GM15510 (cell line): ENCODE measurements around the gene EFNB2.
A peak's percentile ranks its signal among the peaks of the same experiment; 100 is the strongest.

Experiments
- POLR2A ChIP-seq: IDR thresholded peaks from 3 replicates; pipeline ENCODE4 v1.6.1; 2011; ENCODE audit warnings: borderline replicate concordance; ENCODE audit not compliant: insufficient read length; ENCODE audit errors: extremely low read depth

EFNB2 gene

DNA sequence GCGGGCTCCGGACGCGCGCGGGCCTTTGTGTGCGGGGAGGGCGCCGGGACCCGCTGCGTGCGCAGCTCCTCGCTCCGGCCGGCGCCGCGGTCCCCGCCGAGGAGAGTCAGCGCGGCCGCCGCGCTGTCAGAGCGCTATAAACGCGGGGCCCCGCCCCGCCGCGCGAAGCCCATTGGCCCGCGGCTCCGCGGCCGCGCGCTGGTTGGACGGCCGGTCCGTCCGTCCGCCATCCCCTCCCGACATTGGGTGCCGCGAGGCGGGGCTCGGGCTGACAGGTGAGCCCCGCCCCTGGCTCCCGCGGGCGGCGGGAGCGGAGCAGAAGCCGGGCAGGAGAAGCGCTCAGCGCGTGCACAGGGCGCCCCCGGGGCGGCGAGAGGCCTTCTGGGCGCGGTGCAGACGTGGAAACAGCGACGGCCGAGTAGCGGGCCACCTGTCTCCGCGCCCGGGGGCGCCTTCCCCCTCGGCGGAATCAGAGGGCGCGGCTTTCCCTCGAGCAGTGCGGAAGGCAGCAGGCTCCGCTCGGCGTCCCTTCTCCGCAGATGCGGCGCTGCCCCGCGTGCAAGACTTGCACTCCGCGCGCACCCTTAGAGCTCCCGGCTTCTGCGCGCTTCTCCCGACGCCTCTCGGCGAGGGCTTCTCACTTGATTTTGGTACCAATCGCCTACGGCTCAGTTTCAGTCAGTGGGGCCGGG lies at the start of gene EFNB2:
Gene EFNB2, minus strand, starts transcription at position 111 of the 692 bp plus-strand sequence. CDS start 698 bp downstream, outside the sequence.
- peak; percentile 62 for TF ChIP-seq POLR2A

GRCh38 chr13:106581225-106581624 lies 45.8 kb upstream of the EFNB2 start:
- TF ChIP-seq POLR2A, result no peak

DNA sequence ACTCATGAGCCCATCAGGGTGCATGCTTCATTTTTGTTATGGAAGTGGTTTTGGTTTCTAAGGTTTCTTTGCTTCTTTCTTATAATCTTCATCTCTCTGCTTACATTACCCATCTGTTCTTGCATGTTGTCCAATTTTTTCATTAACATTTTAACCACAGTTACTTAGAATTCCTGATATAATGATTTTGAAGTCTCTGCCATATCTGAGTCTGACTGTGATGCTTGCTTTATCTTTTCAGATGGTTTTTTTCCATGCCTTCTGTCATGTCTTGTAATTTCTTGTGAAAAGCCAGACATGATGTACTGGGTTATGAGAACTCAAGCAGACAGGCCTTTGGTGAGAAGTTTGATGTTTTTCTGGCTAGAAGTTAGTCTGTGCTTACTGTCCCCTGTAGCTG lies 40.4 kb upstream of the EFNB2 start:
- no peak for TF ChIP-seq POLR2A

DNA sequence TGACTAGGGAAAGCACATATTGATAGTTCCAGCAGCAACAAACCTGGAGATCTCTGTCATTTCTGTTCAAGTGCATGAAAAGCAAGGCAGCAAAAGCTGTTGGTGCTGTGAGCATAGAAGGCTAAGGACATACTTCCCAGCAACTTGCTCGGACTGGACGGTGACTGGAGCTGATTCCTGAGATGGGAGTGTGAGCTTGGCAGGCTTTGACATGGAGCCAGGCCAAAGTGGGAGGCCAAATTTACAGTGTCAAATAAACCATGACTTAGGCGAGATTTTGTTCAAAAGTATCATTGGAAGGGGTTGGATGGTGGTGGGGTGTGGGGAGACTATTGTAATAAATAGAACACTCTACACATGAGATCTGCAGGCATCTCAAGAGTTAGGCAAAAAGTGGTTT lies 38.4 kb upstream of the EFNB2 start:
- TF ChIP-seq POLR2A, result no peak

GRCh38 chr13:106573284-106573846 lies 37.9 kb upstream of the EFNB2 start:
- no peak for TF ChIP-seq POLR2A

GRCh38 chr13:106570299-106570852 lies 34.9 kb upstream of the EFNB2 start:
- TF ChIP-seq POLR2A, result no peak

DNA sequence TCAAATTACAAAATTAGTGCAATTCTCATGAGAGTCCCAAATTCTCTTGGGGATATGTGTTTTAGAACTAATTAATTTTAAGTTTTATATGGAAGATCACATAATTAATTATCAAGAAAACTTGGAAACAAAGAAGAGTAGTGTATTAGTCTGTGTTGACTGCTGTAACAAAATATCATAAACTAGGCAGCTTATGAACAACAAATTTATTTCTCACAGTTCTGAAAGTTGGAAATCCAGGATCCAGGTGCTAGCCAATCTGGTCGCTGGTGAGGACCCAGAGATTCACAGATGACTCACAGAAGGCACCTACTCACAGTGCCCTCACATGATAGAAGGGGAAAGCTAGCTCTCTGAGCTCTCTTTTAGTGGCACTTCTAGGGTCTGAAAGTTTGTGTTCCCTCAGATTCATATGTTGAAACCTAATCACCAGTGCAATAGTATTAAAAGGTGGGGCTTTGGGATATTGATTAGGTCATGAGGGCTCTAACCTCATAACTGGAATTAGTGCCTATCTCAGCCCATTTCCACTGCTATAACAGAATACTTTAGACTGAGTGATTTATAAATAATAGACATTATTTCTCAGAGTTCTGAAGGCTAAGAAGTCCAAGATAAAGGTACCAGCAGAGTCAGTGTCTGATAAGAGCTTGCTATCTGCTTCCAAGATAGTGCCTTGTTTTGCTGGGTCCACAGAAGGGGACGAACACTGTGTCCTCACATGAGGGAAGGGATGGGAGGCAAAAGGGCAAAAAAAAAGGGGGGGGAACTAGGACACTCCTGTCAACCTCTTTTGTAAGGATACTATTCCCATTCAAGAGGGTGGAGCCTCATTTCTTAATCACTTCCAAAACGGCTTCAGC lies 34.0 kb upstream of the EFNB2 start:
- no peak for TF ChIP-seq POLR2A

DNA sequence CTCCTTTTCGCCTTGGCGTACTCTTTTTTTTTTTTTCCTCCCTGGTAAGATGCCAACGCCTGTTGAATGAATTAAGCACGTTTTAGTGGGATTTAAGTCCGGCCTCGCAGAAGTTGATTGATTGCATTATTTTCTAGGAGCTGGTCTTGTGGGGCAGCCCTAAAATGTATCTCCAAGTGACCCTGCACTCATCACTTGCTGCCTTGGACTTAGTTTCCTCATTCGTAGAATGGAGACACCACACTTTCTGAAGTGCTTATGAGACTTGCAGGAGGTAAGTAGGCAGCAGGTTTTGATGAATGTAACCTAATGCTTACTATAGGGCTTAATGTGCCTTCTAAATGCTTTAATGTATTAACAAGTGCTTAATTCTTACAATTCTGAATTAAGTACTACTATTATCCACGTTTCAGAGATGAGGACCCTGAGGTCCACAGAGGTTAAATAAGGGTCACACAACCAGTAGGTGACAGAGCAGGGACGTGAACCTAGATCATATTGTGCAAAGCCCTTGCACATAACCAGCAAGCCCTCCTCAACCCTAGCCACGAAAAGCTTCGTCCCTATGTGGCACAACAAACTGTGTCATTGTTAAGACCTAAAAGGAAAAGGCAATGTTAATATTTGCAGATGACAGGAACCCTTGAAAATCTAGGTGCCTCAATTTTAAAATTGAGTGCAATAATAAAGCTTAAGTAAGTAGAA lies 33.0 kb upstream of the EFNB2 start:
- TF ChIP-seq POLR2A, result no peak

- peak; percentile 88 for TF ChIP-seq POLR2A
Observed at GRCh38 chr13:106567474-106568298, 32.2 kb upstream of the EFNB2 start, which contains the start of gene ARGLU1. Gene ARGLU1, minus strand, starts transcription at chr13:106568137. Its CDS starts 218 bp downstream, at chr13:106567919.

GRCh38 chr13:106566641-106567473 lies 31.4 kb upstream of the EFNB2 start:
- TF ChIP-seq POLR2A, result no peak

GRCh38 chr13:106565127-106565775 lies 29.8 kb upstream of the EFNB2 start:
- no peak for TF ChIP-seq POLR2A

DNA sequence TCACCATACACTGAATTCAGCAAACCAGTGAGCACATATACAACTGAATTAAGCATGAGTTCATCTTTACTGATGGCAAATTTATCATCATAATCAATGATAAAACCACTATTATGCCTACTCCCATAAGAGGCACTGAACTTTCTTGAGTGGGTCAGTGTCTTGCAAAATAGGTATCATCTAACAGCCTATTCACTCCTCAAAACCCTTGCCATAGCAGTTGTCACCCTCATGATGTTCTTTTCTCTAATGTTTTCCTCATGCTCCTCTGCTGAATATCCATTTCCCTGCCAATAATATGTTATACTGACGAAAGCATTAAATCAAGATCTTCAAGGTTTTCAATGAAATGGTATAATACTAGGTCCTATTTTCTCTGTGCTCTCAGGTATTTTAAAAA lies 26.8 kb upstream of the EFNB2 start:
- no peak for TF ChIP-seq POLR2A
